Subcutaneous adipose tissue (tissue), 4 donors: ENCODE data around the gene STK4. TPM values are rescaled to one million over a fixed set of nuclear protein-coding genes. Genes with fewer than 3 reads are reported as not detected.

Source experiments
- total RNA-seq, 4 donors: library from RNA; depleted of rRNA; stranded (reverse); fragments of >200 nt; gene quantifications; one replicate each; pipeline ENCODE4 v1.1.0, GENCODE V29; 2016
- TF ChIP-seq, protein P1 (sequence below): fragments of 450-650 bp; IDR thresholded peaks from one replicate; pipeline ENCODE4 v1.5.1; 2016; ENCODE audit warnings: low read depth, mild to moderate bottlenecking, control low read depth, antibody characterized with exemption, moderate library complexity

Gene STK4
- total RNA-seq, 4 donors from 2014 or later, result 25.2 to 71.4 (median 40.1) TPM

- TF ChIP-seq, protein P1, sequence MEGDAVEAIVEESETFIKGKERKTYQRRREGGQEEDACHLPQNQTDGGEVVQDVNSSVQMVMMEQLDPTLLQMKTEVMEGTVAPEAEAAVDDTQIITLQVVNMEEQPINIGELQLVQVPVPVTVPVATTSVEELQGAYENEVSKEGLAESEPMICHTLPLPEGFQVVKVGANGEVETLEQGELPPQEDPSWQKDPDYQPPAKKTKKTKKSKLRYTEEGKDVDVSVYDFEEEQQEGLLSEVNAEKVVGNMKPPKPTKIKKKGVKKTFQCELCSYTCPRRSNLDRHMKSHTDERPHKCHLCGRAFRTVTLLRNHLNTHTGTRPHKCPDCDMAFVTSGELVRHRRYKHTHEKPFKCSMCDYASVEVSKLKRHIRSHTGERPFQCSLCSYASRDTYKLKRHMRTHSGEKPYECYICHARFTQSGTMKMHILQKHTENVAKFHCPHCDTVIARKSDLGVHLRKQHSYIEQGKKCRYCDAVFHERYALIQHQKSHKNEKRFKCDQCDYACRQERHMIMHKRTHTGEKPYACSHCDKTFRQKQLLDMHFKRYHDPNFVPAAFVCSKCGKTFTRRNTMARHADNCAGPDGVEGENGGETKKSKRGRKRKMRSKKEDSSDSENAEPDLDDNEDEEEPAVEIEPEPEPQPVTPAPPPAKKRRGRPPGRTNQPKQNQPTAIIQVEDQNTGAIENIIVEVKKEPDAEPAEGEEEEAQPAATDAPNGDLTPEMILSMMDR, result no peak
Measured at GRCh38 chr20:45097485-45098102, 131.3 kb downstream of the STK4 start.

DNA sequence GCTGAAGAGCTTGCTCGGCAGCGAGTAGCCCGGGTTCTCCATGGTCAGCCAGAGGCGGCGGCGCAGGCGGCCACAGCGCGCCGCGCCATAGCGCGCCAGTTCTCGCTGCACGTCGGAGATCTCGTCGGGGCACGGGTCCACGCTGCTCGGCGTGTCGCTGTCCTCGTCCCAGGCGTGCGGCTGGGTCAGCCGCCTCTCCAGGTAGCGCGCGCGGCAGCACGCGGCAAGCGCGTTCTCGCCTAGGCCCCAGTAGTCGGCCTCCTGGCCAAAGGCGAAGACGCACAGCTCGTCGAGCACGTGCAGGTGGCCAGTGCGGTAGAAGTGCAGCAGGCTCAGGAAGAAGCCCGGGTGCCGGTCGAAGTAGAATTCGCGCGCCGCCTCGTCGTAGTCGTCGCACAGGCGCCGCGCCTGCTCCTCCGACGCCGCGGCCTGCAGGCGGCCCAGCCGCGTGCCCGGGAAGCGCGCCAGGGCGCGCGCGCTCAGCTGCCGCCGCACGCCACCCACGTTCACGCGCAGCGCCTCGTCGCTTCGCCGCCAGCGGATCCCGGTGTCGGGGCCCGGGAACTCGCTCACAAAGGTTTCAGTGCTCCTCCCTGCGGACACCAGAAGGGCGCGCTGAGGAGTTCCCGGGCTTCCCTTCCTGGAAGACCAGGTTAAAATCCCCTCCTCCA is 131.9 kb downstream of the STK4 start:
- TF ChIP-seq, protein P1, result no peak

GRCh38 chr20:45100563-45101245 is 134.4 kb downstream of the STK4 start, which contains the start of gene KCNS1:
KCNS1 (minus strand) TSS chr20:45101127; CDS start chr20:45099236, 1,891 bp downstream.
- TF ChIP-seq, protein P1, result no peak

DNA sequence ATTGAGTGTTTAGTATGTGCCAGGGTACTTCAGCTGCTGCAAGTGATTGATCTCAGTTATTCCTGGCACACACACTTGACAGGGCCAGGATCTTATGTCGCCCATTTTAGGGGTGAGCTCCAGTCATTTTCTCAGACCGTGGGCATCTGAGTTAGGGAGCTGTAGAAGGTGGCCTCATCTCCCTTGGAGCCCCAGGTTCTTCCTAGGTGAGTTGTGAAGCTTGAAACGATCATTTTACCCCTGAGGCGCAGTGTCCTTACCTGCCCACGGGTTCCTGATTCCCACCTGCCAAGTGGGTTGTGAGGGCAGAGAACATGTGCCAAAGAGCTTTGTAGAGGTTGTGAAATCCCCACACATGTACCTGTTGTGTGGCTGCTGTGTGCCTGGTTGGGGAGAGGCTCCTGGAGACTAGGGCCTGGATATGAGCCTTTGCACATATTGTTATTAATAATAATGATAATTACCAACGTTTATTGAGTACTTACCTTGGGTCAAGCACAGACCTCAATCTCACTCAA is 135.1 kb downstream of the STK4 start:
- TF ChIP-seq, protein P1, result no peak

GRCh38 chr20:45103072-45103471 is 136.8 kb downstream of the STK4 start:
- TF ChIP-seq, protein P1, result no peak

DNA sequence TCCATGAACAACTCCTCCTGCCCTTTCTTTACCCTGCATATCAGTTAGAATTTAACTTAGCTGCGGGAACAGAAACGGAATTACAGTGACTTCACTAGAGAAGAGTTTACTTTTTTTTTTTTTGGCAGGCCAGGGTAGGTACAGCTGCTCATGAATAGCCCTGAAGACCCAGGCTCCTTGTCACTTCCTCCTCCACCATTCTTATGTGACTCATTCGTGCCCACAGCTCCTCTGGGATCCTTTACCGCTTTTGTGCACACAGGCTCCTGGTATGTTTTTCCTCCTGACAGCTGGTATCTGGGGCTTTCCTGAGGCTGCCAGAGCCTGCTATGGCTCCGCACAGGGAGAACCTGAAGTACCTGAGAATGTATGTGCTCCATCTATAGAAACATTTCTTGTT is 138.5 kb downstream of the STK4 start:
- TF ChIP-seq, protein P1, result no peak

- TF ChIP-seq, protein P1, result no peak
Measured at GRCh38 chr20:45105317-45105716, 139.0 kb downstream of the STK4 start.
